KMS-11 (cell line): ENCODE results near the gene FUBP3.

Source experiments
- H2AFZ ChIP-seq: fragments of 200-600 bp; sonication (generic); 2 replicates; pipeline ENCODE4 v1.6.1; 2016; ENCODE audit warnings: antibody characterized with exemption, mixed run types, low read depth
- H3K27ac ChIP-seq: fragments of 200-600 bp; sonication (generic); 2 replicates; pipeline ENCODE4 v1.6.1; 2016; ENCODE audit warnings: mild to moderate bottlenecking, mixed run types
- H3K27me3 ChIP-seq: fragments of 200-600 bp; sonication (generic); 2 replicates; pipeline ENCODE4 v1.6.1; 2017; ENCODE audit warnings: mild to moderate bottlenecking, low read depth, mixed run types, moderate library complexity; ENCODE audit not compliant: insufficient read depth
- H3K36me3 ChIP-seq: fragments of 200-600 bp; sonication (generic); 2 replicates; pipeline ENCODE4 v1.6.1; 2017; ENCODE audit warnings: mild to moderate bottlenecking, mixed run types; ENCODE audit not compliant: insufficient read depth
- H3K4me1 ChIP-seq: fragments of 200-600 bp; sonication (generic); 2 replicates; pipeline ENCODE4 v1.6.1; 2016; ENCODE audit warnings: mild to moderate bottlenecking, low read depth, mixed run types; ENCODE audit not compliant: poor library complexity, severe bottlenecking
- H3K4me2 ChIP-seq: fragments of 200-600 bp; sonication (generic); 2 replicates; pipeline ENCODE4 v1.7.0; 2016; ENCODE audit warnings: mild to moderate bottlenecking, mixed run types
- H3K4me3 ChIP-seq: fragments of 200-600 bp; sonication (generic); IDR thresholded peaks from 2 replicates; pipeline ENCODE4 v1.6.1; 2017; ENCODE audit warnings: low read depth, low read length, mixed read lengths; ENCODE audit not compliant: insufficient read depth
- H3K79me2 ChIP-seq: fragments of 200-600 bp; sonication (generic); 2 replicates; pipeline ENCODE4 v1.6.1; 2016; ENCODE audit warnings: low read depth, mixed run types; ENCODE audit not compliant: insufficient read depth
- H3K9ac ChIP-seq: fragments of 200-600 bp; sonication (generic); 2 replicates; pipeline ENCODE4 v1.6.1; 2016; ENCODE audit warnings: mild to moderate bottlenecking, mixed run types
- H4K20me1 ChIP-seq: fragments of 200-600 bp; sonication (generic); 2 replicates; pipeline ENCODE4 v1.6.1; 2016; ENCODE audit warnings: mild to moderate bottlenecking, mixed run types; ENCODE audit not compliant: insufficient read depth
- CTCF ChIP-seq: fragments of 200-600 bp; sonication (generic); conservative IDR thresholded peaks from 2 replicates; pipeline ENCODE4 v1.6.1; 2017; ENCODE audit warnings: low read depth, mild to moderate bottlenecking, antibody characterized with exemption, low read length, moderate library complexity, mixed read lengths

Gene FUBP3

GRCh38 chr9:130541533-130541932 is 37.8 kb upstream of the FUBP3 start:
- TF ChIP-seq CTCF: no peak
- Histone ChIP-seq H3K4me2 (no peak overlapping the region), H3K27ac (no peak overlapping the region), H3K79me2 (no peaks in the 10 kb centered on the region), H3K4me1 (no peaks in the 10 kb centered on the region), H4K20me1 (no peaks in the 10 kb centered on the region), H2AFZ (no peak overlapping the region), H3K9ac (no peak overlapping the region), H3K27me3 (peaks cover 93% of the 10 kb centered on the region), H3K36me3 (no peaks in the 10 kb centered on the region), H3K4me3 (no peak overlapping the region)

- H2AFZ ChIP-seq: no peak overlapping the region
- H3K4me1 ChIP-seq: no peaks in the 10 kb centered on the region
- TF ChIP-seq CTCF: no peak
- no peak overlapping the region for H3K27ac ChIP-seq
- no peak overlapping the region for H3K4me2 ChIP-seq
- no peak overlapping the region for H3K4me3 ChIP-seq
- H3K9ac ChIP-seq: no peak overlapping the region
- no peaks in the 10 kb centered on the region for H4K20me1 ChIP-seq
- no peaks in the 10 kb centered on the region for H3K79me2 ChIP-seq
- no peaks in the 10 kb centered on the region for H3K36me3 ChIP-seq
- H3K27me3 ChIP-seq: peaks cover 93% of the 10 kb centered on the region
These were observed 37.3 kb upstream of the FUBP3 start for GRCh38 chr9:130542038-130542437.

- no peak overlapping the region for H3K9ac ChIP-seq
- no peak overlapping the region for H2AFZ ChIP-seq
- H3K27ac ChIP-seq: no peak overlapping the region
- no peak overlapping the region for H3K4me2 ChIP-seq
- H3K4me3 ChIP-seq: no peak overlapping the region
- no peak for TF ChIP-seq CTCF
- peaks cover 93% of the 10 kb centered on the region for H3K27me3 ChIP-seq
- no peaks in the 10 kb centered on the region for H4K20me1 ChIP-seq
- no peaks in the 10 kb centered on the region for H3K36me3 ChIP-seq
- H3K4me1 ChIP-seq: no peaks in the 10 kb centered on the region
- H3K79me2 ChIP-seq: no peaks in the 10 kb centered on the region
These were observed 36.7 kb upstream of the FUBP3 start for GRCh38 chr9:130542457-130543228.

- Histone ChIP-seq H3K36me3 (no peaks in the 10 kb centered on the region), H3K27me3 (peaks cover 91% of the 10 kb centered on the region), H2AFZ (no peak overlapping the region), H3K79me2 (no peaks in the 10 kb centered on the region), H3K4me1 (no peaks in the 10 kb centered on the region), H4K20me1 (no peaks in the 10 kb centered on the region), H3K27ac (no peak overlapping the region), H3K4me3 (no peak overlapping the region), H3K4me2 (no peak overlapping the region), H3K9ac (no peak overlapping the region)
- no peak for TF ChIP-seq CTCF
These were observed 36.0 kb upstream of the FUBP3 start for GRCh38 chr9:130543368-130543767.
